Activated naive CD4-positive, alpha-beta T cell treated with anti-CD3 and anti-CD28 coated beads, Interleukin-2, amount 50 U/mL, for 24 hours (primary cell): Measurements from ENCODE around the gene RNF2.

Experiments used
- H3K27ac Mint-ChIP-seq: one replicate; pipeline ENCODE4 v1.8.0; 2021; ENCODE audit warnings: mild to moderate bottlenecking, mixed read lengths
- H3K27me3 Mint-ChIP-seq: one replicate; pipeline ENCODE4 v1.8.0; 2021; ENCODE audit warnings: mixed read lengths
- H3K36me3 Mint-ChIP-seq: one replicate; pipeline ENCODE4 v1.8.0; 2021; ENCODE audit warnings: mixed read lengths
- H3K4me1 Mint-ChIP-seq: one replicate; pipeline ENCODE4 v1.8.0; 2021; ENCODE audit warnings: mixed read lengths
- H3K4me3 Mint-ChIP-seq: one replicate; pipeline ENCODE4 v1.8.0; 2021; ENCODE audit warnings: mild to moderate bottlenecking, mixed read lengths
- H3K9me3 Mint-ChIP-seq: one replicate; pipeline ENCODE4 v1.8.0; 2021; ENCODE audit warnings: mixed read lengths

Gene RNF2

DNA sequence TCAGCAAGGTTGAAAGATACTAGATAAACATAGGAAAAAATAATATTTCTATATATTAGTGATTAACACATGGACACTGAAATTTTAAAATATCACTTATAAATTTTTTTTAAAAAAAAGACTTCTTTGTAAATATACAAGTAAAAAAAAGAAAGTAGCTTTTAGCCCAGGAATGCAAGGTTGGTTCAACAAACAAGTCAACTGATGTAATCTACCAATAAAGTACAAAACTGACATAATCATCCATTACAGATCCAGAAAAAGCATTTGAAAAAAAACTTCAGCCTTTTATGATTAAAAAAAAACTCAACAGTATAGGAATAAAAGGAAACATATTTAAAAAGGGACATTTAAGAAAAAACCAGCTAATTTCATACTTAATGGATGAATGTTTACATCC, 63.0 kb downstream of the RNF2 start:
- Mint-ChIP-seq H3K4me1 (no peaks in the 10 kb centered on the region), H3K4me3 (no peak overlapping the region), H3K36me3 (peaks cover 15% of the 10 kb centered on the region), H3K27me3 (no peaks in the 10 kb centered on the region), H3K27ac (no peak overlapping the region), H3K9me3 (peaks cover 5% of the 10 kb centered on the region)

DNA sequence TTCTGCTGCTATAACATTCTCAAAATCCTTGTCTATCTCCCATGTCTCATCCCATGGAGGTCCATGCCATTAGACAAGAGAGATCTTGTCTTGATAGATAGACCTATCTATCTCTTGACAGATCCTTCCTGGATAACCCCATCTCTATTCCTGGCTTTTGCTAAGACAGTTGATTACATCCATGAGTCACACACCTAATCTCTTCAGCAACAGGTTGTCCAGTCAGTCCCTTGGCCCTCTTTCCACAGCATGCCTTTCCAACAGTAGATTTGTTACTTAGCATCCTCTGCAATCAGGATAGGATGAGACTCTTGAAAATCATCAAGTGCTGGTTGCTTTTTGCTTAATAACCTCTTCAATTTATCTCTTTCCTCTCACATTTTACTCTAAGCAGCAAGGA, 64.8 kb downstream of the RNF2 start:
- H3K27ac Mint-ChIP-seq: no peak overlapping the region
- H3K4me1 Mint-ChIP-seq: no peaks in the 10 kb centered on the region
- no peaks in the 10 kb centered on the region for H3K27me3 Mint-ChIP-seq
- no peak overlapping the region for H3K4me3 Mint-ChIP-seq
- peaks cover 13% of the 10 kb centered on the region for H3K36me3 Mint-ChIP-seq
- peaks cover 5% of the 10 kb centered on the region for H3K9me3 Mint-ChIP-seq

DNA sequence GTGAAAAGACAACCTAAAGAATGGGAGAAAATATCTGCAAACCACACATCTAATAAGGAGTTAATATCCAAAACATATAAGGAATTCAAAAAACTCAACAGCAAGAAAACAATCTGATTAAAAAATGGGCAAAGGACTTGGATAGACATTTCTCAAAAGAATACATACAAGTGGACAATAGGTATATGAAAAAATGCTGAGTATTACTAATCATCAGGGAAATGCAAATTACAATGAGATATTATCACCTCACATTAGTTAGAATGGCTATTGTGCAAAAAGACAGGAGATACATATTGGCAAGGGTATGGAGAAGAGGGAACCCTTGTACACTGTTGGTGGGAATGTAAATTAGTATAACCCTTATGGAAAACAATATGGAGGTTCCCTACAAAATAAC, 66.5 kb downstream of the RNF2 start:
- H3K4me1 Mint-ChIP-seq: no peaks in the 10 kb centered on the region
- peaks cover 18% of the 10 kb centered on the region for H3K36me3 Mint-ChIP-seq
- H3K27ac Mint-ChIP-seq: no peak overlapping the region
- H3K27me3 Mint-ChIP-seq: no peaks in the 10 kb centered on the region
- peaks cover 5% of the 10 kb centered on the region for H3K9me3 Mint-ChIP-seq
- H3K4me3 Mint-ChIP-seq: no peak overlapping the region

DNA sequence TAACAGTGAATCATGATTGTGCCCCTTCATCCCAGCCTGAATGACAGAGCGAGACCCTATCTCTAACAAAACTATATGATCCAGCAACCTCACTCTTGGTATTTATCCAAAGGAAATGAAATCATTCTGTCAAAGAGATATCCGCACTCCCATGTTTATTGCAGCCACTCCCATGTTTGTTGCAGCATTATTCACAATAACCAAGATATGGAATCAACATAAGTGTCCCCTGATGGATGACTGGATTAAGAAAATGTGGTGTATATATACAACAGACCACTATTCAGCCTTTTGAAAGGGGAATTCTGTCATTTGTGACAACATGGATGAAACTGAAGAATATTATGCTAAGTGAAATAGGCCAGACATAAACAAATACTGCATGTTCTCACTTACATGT, 67.0 kb downstream of the RNF2 start:
- Mint-ChIP-seq H3K4me1 (no peaks in the 10 kb centered on the region), H3K9me3 (peaks cover 5% of the 10 kb centered on the region), H3K4me3 (no peak overlapping the region), H3K27me3 (no peaks in the 10 kb centered on the region), H3K36me3 (peaks cover 18% of the 10 kb centered on the region), H3K27ac (no peak overlapping the region)

DNA sequence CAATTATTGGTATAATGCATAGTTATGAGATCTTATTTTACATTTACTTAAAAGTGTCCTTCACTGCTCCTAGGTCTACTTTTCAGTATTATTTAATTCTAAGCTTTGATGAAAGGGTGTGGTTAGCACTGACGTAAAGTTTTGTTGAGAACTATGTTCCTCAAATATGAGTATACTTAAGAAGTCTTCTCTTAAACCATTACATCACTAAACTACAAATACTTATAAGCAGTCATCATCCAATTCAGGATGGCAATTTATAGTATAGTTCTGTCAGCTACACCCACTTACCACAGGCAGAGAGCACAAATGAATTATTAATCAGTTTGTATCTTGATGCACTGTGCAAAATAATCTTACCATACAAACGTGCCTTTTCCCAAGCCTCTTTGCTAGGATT, 84.3 kb downstream of the RNF2 start:
- no peaks in the 10 kb centered on the region for H3K27me3 Mint-ChIP-seq
- no peak overlapping the region for H3K27ac Mint-ChIP-seq
- no peak overlapping the region for H3K4me3 Mint-ChIP-seq
- H3K36me3 Mint-ChIP-seq: peaks cover 38% of the 10 kb centered on the region
- peaks cover 5% of the 10 kb centered on the region for H3K9me3 Mint-ChIP-seq
- H3K4me1 Mint-ChIP-seq: no peaks in the 10 kb centered on the region

DNA sequence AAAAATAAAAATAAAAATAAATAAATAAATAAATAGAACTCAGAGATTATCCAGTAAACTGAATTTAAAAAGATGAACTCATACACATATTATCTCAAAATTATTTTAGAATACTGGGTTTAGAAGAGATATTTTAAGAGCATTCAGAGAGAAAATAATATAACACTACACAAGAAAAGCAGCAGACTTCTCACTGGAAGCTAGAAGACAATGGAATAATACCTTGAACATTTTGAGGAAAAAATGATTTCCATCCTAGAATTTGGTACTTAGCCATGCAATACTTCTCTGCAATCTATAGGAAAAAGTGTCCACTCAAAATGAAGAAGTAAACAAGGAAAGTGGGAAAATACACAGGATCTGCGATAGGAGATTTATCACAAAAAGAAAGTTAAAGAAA, 87.2 kb downstream of the RNF2 start:
- H3K27me3 Mint-ChIP-seq: no peaks in the 10 kb centered on the region
- peaks cover 5% of the 10 kb centered on the region for H3K9me3 Mint-ChIP-seq
- no peaks in the 10 kb centered on the region for H3K4me1 Mint-ChIP-seq
- no peak overlapping the region for H3K4me3 Mint-ChIP-seq
- no peak overlapping the region for H3K27ac Mint-ChIP-seq
- peaks cover 40% of the 10 kb centered on the region for H3K36me3 Mint-ChIP-seq

DNA sequence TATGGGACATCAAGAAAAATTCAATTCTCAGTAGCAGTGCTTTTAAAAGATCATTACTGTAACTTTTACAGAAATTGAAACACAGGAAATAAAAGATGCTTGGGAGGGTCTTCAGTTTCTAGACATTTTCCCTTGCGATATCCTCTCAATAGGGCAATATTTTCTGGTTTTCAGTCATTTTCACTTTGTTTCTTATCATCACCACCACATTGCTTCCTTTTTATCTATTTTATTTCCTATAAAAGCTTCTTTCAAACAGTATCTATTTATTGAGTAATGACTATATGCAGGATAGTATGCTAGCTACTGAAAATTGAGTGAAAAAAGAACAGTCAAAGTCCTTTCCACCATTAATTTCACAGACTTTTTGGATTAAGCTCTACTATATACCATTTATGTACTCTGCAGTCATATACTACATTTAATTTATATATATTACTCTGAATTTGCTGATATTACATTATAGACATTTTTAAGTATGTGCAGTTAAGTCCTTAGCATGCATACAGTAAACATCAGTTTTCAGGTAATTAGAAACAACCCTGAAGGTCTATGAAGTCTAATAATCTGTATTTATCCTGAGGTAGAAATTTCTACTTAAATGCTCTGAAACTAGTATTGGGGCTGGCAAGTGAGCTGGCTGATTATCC, 92.7 kb downstream of the RNF2 start:
- Mint-ChIP-seq H3K4me1 (no peaks in the 10 kb centered on the region), H3K27me3 (no peaks in the 10 kb centered on the region), H3K27ac (no peak overlapping the region), H3K9me3 (no peaks in the 10 kb centered on the region), H3K4me3 (no peak overlapping the region), H3K36me3 (peaks cover 26% of the 10 kb centered on the region)

DNA sequence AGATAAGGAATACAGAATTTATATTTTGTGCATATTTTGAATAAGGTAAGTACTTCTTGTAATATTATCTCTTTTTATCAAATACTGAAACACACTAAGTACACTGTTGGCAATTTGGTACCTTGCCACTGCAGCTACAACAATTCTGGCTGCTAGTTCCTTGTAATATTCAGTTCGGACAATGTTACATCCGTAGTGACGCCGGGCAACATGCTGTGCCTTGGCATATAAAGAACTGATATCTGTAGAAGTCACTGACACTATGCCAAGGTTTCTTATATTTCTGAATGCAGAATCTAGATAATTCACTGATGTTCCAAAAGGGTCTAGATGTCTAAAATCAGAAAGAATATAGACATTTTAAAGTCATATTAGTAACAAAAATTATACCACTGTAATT, 93.9 kb downstream of the RNF2 start:
- Mint-ChIP-seq H3K36me3 (peaks cover 18% of the 10 kb centered on the region), H3K4me3 (no peak overlapping the region), H3K9me3 (no peaks in the 10 kb centered on the region), H3K4me1 (no peaks in the 10 kb centered on the region), H3K27ac (no peak overlapping the region), H3K27me3 (no peaks in the 10 kb centered on the region)

DNA sequence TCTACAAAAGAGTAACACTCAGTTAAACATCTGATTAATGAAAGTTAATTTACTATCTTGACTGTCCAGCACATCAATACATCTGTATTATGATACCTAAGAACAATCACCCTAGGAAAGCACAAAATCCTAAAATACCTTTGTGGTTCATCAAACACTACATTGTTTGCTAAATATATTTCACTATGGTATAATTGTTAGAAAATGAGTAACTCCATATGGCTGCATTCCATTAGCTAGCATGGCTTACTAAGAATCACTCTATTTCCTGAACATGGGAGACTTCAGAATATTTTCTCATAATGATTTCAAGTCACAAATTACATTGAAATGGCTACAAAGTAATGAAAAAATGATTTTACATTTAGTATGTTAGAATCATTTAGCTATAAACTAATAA, 98.9 kb downstream of the RNF2 start:
- Mint-ChIP-seq H3K27ac (no peak overlapping the region), H3K4me3 (no peak overlapping the region), H3K9me3 (no peaks in the 10 kb centered on the region), H3K36me3 (peaks cover 21% of the 10 kb centered on the region), H3K4me1 (no peaks in the 10 kb centered on the region), H3K27me3 (no peaks in the 10 kb centered on the region)

DNA sequence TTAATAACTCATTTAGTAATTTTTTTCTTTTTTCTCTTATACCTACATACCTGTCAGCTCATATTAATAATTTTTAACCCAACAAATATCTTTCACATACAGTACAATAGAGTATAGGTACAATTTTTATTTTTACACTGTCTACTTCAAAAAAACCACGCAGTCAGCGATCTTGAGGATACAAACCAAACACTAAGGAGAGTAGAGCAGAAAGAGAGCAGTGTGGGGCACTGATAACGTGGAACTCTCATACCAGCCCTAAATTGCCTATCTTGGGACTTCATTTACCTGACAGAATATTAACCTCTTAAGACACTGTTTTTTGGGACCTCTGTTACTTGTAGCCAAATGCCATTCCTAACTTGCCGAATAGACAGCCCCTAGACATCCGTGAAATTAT, 105.9 kb downstream of the RNF2 start:
- Mint-ChIP-seq H3K27ac (no peak overlapping the region), H3K27me3 (no peaks in the 10 kb centered on the region), H3K9me3 (no peaks in the 10 kb centered on the region), H3K4me1 (peaks cover 40% of the 10 kb centered on the region), H3K4me3 (no peak overlapping the region), H3K36me3 (peaks cover 23% of the 10 kb centered on the region)
